ENCODE data around the gene LRP3. TPM values are rescaled to one million over a fixed set of nuclear protein-coding genes. Genes with fewer than 3 reads are reported as not detected.
A peak's percentile ranks its signal among the peaks of the same experiment; 100 is the strongest.

The LRP3 gene
- total RNA-seq, 1 experiment from 2014 or later, result 98.8 TPM

- Histone ChIP-seq H3K9me3 (no peaks in the 10 kb centered on the region), H3K27me3 (peaks cover 3% of the 10 kb centered on the region; the same call in 1 of the 2 replicates), H3K36me3 (no peaks in the 10 kb centered on the region), H3K4me3 (no peak overlapping the region)
- peak; percentile 66 for DNase-seq
Measured at GRCh38 chr19:33235269-33235995, 41.3 kb downstream of the LRP3 start.

- Histone ChIP-seq H3K36me3 (no peaks in the 10 kb centered on the region), H3K9me3 (no peaks in the 10 kb centered on the region), H3K4me3 (no peak overlapping the region), H3K27me3 (no peaks in the 10 kb centered on the region)
- DNase-seq, result no peak
Measured at GRCh38 chr19:33235996-33236350, 41.8 kb downstream of the LRP3 start.

- DNase-seq, result no peak
- Histone ChIP-seq H3K4me3 (no peak overlapping the region), H3K9me3 (no peaks in the 10 kb centered on the region), H3K36me3 (no peaks in the 10 kb centered on the region), H3K27me3 (no peaks in the 10 kb centered on the region)
Measured at GRCh38 chr19:33236696-33237390, 42.7 kb downstream of the LRP3 start.

GRCh38 chr19:33238481-33239149 is 44.5 kb downstream of the LRP3 start:
- Histone ChIP-seq H3K27me3 (no peaks in the 10 kb centered on the region), H3K9me3 (no peaks in the 10 kb centered on the region), H3K36me3 (no peaks in the 10 kb centered on the region), H3K4me3 (no peak overlapping the region)
- no peak for DNase-seq

GRCh38 chr19:33239223-33239975 is 45.3 kb downstream of the LRP3 start:
- no peak for DNase-seq
- no peaks in the 10 kb centered on the region for H3K9me3 ChIP-seq
- no peaks in the 10 kb centered on the region for H3K27me3 ChIP-seq

GRCh38 chr19:33240181-33240771 is 46.1 kb downstream of the LRP3 start:
- no peak for DNase-seq
- Histone ChIP-seq H3K4me3 (no peak overlapping the region), H3K36me3 (no peaks in the 10 kb centered on the region), H3K9me3 (no peaks in the 10 kb centered on the region), H3K27me3 (no peaks in the 10 kb centered on the region)

More at GRCh38 chr19:33239223-33239975, 45.3 kb downstream of the LRP3 start:
- no peak overlapping the region for H3K4me3 ChIP-seq
- H3K36me3 ChIP-seq, result no peaks in the 10 kb centered on the region

- DNase-seq, result no peak
- H3K27me3 ChIP-seq, result no peaks in the 10 kb centered on the region
- H3K4me3 ChIP-seq, result no peak overlapping the region
- H3K9me3 ChIP-seq, result 0 out of 2 replicates have a peak, but pooled peaks cover 7% of the 10 kb centered on the region
- no peaks in the 10 kb centered on the region for H3K36me3 ChIP-seq
Measured at GRCh38 chr19:33241091-33241529, 47.0 kb downstream of the LRP3 start.

- H3K4me3 ChIP-seq, result no peak overlapping the region
- no peaks in the 10 kb centered on the region for H3K27me3 ChIP-seq
- 0 out of 2 replicates have a peak, but pooled peaks cover 7% of the 10 kb centered on the region for H3K9me3 ChIP-seq
- no peaks in the 10 kb centered on the region for H3K36me3 ChIP-seq
- DNase-seq, result no peak
Measured at GRCh38 chr19:33241530-33242101, 47.5 kb downstream of the LRP3 start.

GRCh38 chr19:33242131-33242530 is 48.0 kb downstream of the LRP3 start:
- Histone ChIP-seq H3K27me3 (no peaks in the 10 kb centered on the region), H3K36me3 (no peaks in the 10 kb centered on the region), H3K9me3 (0 out of 2 replicates have a peak, but pooled peaks cover 7% of the 10 kb centered on the region), H3K4me3 (no peak overlapping the region)
- DNase-seq, result no peak

GRCh38 chr19:33242911-33243310 is 48.8 kb downstream of the LRP3 start:
- no peak for DNase-seq
- no peaks in the 10 kb centered on the region for H3K27me3 ChIP-seq
- H3K36me3 ChIP-seq, result no peaks in the 10 kb centered on the region
- H3K4me3 ChIP-seq, result no peak overlapping the region
- H3K9me3 ChIP-seq, result 0 out of 2 replicates have a peak, but pooled peaks cover 7% of the 10 kb centered on the region

GRCh38 chr19:33245948-33246708 is 52.0 kb downstream of the LRP3 start:
- no peak for DNase-seq
- no peaks in the 10 kb centered on the region for H3K27me3 ChIP-seq
- 0 out of 2 replicates have a peak, but pooled peaks cover 8% of the 10 kb centered on the region for H3K9me3 ChIP-seq
- no peaks in the 10 kb centered on the region for H3K36me3 ChIP-seq
- no peak overlapping the region for H3K4me3 ChIP-seq

GRCh38 chr19:33246709-33247440 is 52.7 kb downstream of the LRP3 start:
- no peak for DNase-seq
- Histone ChIP-seq H3K4me3 (no peak overlapping the region), H3K9me3 (0 out of 2 replicates have a peak, but pooled peaks cover 8% of the 10 kb centered on the region), H3K27me3 (no peaks in the 10 kb centered on the region), H3K36me3 (no peaks in the 10 kb centered on the region)

- H3K9me3 ChIP-seq, result 0 out of 2 replicates have a peak, but pooled peaks cover 8% of the 10 kb centered on the region
Measured at GRCh38 chr19:33247441-33247819, 53.3 kb downstream of the LRP3 start.

GRCh38 chr19:33248104-33248503 is 54.0 kb downstream of the LRP3 start:
- 0 out of 2 replicates have a peak, but pooled peaks cover 8% of the 10 kb centered on the region for H3K9me3 ChIP-seq
- DNase-seq, result no peak

More at GRCh38 chr19:33247441-33247819, 53.3 kb downstream of the LRP3 start:
- no peaks in the 10 kb centered on the region for H3K36me3 ChIP-seq
- DNase-seq, result no peak
- no peak overlapping the region for H3K4me3 ChIP-seq
- H3K27me3 ChIP-seq, result no peaks in the 10 kb centered on the region

GRCh38 chr19:33248553-33248953 is 54.4 kb downstream of the LRP3 start:
- Histone ChIP-seq H3K4me3 (no peak overlapping the region), H3K36me3 (no peaks in the 10 kb centered on the region), H3K9me3 (0 out of 2 replicates have a peak, but pooled peaks cover 8% of the 10 kb centered on the region), H3K27me3 (no peaks in the 10 kb centered on the region)
- no peak for DNase-seq

More at GRCh38 chr19:33248104-33248503, 54.0 kb downstream of the LRP3 start:
- Histone ChIP-seq H3K27me3 (no peaks in the 10 kb centered on the region), H3K36me3 (no peaks in the 10 kb centered on the region), H3K4me3 (no peak overlapping the region)

Data from MG63 (cell line).